Parathyroid adenoma (tissue), 2 donors: ENCODE results near the gene PIGP.

Experiments used
- H2AFZ ChIP-seq: fragments of 300-600 bp; sonication (generic); one replicate; pipeline ENCODE4 v1.7.0; 2017; ENCODE audit warnings: antibody characterized with exemption, mild to moderate bottlenecking
- H3K27ac ChIP-seq: fragments of 300-600 bp; sonication (generic); one replicate; pipeline ENCODE4 v1.7.0; 2017
- H3K27me3 ChIP-seq: fragments of 300-600 bp; sonication (generic); one replicate; pipeline ENCODE4 v1.7.0; 2017; ENCODE audit warnings: low read length; ENCODE audit not compliant: control insufficient read depth, insufficient read depth
- H3K36me3 ChIP-seq: fragments of 300-600 bp; sonication (generic); one replicate; pipeline ENCODE4 v1.7.0; 2017; ENCODE audit warnings: low read length; ENCODE audit not compliant: control insufficient read depth, insufficient read depth
- H3K4me1 ChIP-seq: fragments of 300-600 bp; sonication (generic); one replicate; pipeline ENCODE4 v1.7.0; 2017; ENCODE audit warnings: control low read depth
- H3K4me2 ChIP-seq: fragments of 300-600 bp; sonication (generic); one replicate; pipeline ENCODE4 v1.7.0; 2017; ENCODE audit warnings: low read length
- H3K4me3 ChIP-seq: fragments of 300-600 bp; sonication (generic); one replicate; pipeline ENCODE4 v1.7.0; 2017; ENCODE audit warnings: low read depth, low read length
- H3K79me2 ChIP-seq: fragments of 300-600 bp; sonication (generic); one replicate; pipeline ENCODE4 v1.7.0; 2017; ENCODE audit warnings: control low read depth
- H3K9ac ChIP-seq: fragments of 300-600 bp; sonication (generic); one replicate; pipeline ENCODE4 v1.7.0; 2017; ENCODE audit warnings: mild to moderate bottlenecking
- H3K9me3 ChIP-seq: fragments of 300-600 bp; sonication (generic); one replicate; pipeline ENCODE4 v1.7.0; 2017; ENCODE audit warnings: low read length; ENCODE audit not compliant: control insufficient read depth
- TF ChIP-seq, protein P1 (sequence below): fragments of 300-600 bp; sonication (generic); IDR thresholded peaks from one replicate; pipeline ENCODE4 v1.7.0; 2017; ENCODE audit warnings: antibody characterized with exemption, mild to moderate bottlenecking
- donor health status: primary hyperparathyroidism.

Gene PIGP

DNA sequence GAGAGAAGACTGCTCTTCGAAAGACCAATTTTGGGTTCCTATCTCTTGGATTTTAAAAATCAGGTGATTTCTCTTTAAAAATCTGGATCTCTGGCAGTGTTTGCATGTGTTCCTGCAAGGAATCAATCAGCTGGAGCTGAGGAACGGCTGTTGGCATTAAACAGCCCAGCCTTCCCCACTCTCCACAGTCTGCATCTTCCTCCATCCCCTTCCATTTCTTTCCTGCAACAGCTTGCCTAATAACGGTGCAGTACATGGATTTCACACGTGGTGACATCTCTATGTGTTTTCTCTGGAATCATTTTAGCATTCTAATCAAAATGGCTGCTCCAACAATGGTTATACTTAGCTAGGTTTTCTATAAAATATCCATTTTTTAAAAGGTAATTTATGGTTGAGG is 46.4 kb downstream of the PIGP start:
- no peaks in the 10 kb centered on the region for H3K79me2 ChIP-seq
- H3K4me2 ChIP-seq: no peak overlapping the region
- H3K27me3 ChIP-seq: no peaks in the 10 kb centered on the region
- H3K27ac ChIP-seq: no peak overlapping the region
- H3K9ac ChIP-seq: no peak overlapping the region
- no peaks in the 10 kb centered on the region for H3K36me3 ChIP-seq
- no peak overlapping the region for H2AFZ ChIP-seq
- H3K4me3 ChIP-seq: no peak overlapping the region
- H3K9me3 ChIP-seq: no peaks in the 10 kb centered on the region
- TF ChIP-seq, protein P1, sequence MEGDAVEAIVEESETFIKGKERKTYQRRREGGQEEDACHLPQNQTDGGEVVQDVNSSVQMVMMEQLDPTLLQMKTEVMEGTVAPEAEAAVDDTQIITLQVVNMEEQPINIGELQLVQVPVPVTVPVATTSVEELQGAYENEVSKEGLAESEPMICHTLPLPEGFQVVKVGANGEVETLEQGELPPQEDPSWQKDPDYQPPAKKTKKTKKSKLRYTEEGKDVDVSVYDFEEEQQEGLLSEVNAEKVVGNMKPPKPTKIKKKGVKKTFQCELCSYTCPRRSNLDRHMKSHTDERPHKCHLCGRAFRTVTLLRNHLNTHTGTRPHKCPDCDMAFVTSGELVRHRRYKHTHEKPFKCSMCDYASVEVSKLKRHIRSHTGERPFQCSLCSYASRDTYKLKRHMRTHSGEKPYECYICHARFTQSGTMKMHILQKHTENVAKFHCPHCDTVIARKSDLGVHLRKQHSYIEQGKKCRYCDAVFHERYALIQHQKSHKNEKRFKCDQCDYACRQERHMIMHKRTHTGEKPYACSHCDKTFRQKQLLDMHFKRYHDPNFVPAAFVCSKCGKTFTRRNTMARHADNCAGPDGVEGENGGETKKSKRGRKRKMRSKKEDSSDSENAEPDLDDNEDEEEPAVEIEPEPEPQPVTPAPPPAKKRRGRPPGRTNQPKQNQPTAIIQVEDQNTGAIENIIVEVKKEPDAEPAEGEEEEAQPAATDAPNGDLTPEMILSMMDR: no peak
- H3K4me1 ChIP-seq: no peaks in the 10 kb centered on the region

DNA sequence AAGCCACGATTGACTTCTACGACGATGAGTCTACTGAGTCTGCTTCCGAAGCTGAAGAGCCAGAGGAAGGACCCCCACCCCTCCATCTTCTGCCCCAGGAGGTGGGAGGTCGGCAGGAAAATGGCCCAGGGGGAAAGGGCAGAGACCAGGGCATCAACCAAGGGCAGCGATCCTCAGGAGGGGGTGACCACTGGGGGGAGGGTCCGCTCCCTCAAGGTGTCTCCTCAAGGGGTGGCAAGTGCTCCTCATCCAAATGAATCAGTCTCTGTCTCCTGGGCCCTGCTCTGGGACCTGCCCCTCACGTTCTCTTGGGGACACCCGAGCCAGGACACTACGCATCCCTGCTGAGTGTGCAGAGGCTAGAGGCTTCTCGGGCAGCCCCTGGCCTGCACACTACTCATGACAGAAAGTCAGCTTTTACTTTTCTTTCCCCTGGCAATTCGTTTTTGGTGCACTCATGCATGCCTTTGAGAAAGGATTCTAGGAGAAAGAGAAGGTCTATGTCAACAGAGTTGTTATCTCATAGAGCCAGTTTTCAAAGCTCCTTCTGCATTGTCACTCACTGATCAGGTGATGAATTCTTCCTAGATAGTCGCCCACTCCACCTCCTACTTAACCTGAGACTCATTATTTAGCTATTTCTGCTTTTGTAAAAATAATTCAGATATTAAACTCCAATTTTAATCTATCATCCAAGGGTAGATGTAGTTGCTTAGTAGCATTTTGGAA is 54.8 kb downstream of the PIGP start:
- no peaks in the 10 kb centered on the region for H3K4me1 ChIP-seq
- H2AFZ ChIP-seq: no peak overlapping the region
- no peaks in the 10 kb centered on the region for H3K9me3 ChIP-seq
- H3K4me3 ChIP-seq: no peak overlapping the region
- TF ChIP-seq, protein P1: no peak
- H3K27ac ChIP-seq: no peak overlapping the region
- H3K4me2 ChIP-seq: no peak overlapping the region
- H3K79me2 ChIP-seq: no peaks in the 10 kb centered on the region
- no peaks in the 10 kb centered on the region for H3K27me3 ChIP-seq
- no peak overlapping the region for H3K9ac ChIP-seq
- H3K36me3 ChIP-seq: no peaks in the 10 kb centered on the region
